Medulla oblongata (tissue), 1 donor: Measurements from ENCODE around the gene HUNK.

Source experiments
- DNase-seq: peaks from one replicate; pipeline ENCODE4 v3.0.0-alpha.2; 2015; ENCODE audit errors: extremely low spot score

Gene HUNK

DNA sequence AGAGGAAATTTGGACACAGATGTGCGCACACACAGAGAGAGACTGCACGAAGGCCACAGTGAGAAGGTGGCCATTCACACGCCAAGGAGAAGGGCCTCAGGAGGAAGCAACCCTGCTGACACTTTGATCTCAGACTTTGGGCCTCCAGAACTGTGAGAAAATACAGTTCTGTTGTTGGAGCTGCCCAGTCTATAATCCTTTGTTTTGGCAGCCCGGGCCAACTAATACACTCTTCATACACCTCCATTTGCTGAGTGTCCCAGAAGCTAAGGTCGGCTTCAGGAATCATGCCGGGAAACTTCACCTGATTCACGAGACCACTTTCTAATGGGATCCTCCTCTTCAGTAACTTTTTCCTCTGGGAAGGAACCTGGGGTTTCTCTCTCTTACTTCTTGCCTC is 23.2 kb downstream of the HUNK start:
- DNase-seq, result no peak

DNA sequence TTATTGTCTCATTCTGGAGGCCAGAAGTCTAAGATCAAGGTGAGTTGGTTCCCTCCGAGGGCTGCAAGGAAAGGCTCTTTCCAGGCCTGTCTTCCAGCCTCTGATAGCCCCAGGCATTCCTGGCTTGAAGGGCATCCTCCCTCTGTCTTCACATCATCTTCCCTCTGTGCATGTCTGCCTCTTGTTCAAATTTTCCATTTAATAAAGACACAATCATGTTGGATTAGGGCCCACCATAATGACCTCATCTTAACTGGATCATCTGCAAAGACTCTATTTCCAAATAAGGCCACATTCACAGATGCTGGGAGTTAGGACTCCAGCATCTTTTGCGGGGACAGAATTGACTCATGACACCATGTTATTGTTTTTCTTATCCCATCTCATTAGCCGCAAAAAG is 24.5 kb downstream of the HUNK start:
- no peak for DNase-seq

DNA sequence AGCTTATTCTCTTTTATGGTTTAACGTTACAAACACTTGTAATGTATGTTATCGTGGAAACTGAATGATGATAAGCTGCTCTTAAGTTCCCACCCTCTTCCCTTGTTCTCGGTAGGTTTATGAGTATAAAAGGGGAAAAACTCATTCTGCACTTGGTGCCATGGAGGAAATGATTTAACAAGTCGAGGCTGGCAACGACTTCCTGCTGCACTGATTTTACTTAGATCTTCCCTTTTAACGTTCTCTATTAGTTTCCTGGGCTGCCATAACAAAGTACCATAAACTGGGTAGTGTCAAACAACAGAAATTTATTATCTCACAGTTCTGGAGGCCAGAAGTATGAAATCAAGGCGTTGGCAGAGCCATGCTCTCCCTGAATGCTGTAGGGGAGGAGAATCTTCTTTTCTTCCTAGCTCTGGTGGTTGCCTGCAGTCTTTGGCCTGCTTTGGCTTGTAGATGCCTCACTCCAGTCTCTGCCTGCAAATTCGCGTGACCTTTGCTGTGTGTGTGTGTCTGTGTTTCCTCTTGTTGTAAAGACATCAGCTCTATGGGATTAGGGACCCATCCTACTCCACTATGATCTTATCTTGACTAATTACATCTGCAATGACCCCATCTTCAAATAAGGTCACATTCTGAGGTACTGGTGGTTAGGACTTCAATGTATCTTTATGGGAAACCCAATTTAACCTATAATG is 26.3 kb downstream of the HUNK start:
- no peak for DNase-seq

DNA sequence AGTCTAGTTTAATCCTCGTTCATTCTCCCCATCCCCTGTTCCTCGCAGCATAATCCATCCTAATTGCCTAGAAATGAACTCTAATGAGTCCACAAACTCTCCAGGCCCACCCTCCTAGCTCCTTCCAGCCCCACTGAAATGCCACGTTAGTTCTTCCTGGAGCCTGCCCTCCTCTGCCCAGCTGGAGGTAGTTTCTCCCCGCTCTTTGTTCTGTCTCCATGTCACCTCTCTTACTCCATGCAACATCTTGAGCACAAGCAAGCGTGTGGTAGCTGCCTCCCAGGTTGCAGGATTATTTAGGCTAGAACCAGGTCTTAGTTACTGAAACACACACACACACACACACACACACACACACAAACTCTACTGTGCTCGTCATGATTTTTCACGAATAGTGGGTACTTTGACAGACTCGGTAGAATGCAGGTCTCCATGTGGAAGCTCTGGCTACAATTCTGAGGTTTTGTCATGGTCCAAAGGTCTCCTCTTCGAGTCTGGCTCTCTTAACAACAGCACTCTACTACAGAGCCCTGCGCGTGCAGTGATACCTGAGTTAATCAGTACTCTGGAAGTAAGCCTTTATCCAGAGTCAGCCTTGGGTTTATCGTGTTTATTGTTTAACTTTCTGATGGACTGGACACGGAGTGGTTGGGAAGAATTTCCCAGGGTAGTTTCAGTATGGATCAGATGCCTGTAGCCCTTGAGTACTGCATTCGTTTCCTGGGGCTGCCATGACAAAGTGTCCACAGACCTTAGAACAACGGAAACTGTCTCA is 27.5 kb downstream of the HUNK start:
- no peak for DNase-seq

DNA sequence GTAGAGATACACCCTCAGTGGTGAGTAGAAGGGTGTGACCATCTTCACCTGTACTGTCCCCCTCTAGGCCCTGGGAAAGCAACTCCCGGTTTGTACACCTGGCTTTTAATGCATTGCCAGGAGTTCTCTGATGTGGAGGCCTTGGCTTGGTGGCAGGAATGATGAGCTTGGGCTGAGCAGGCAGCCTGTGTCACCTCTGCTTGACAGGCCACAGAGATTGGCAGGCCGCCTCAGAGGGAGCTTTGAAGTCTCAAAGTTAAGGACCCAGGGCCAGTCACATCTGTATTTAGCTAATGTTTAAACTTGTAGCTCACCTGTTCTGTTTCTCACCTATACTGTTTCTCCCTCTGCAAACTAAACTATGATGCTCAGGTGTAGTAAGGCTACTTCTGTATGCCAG is 28.5 kb downstream of the HUNK start:
- no peak for DNase-seq

DNA sequence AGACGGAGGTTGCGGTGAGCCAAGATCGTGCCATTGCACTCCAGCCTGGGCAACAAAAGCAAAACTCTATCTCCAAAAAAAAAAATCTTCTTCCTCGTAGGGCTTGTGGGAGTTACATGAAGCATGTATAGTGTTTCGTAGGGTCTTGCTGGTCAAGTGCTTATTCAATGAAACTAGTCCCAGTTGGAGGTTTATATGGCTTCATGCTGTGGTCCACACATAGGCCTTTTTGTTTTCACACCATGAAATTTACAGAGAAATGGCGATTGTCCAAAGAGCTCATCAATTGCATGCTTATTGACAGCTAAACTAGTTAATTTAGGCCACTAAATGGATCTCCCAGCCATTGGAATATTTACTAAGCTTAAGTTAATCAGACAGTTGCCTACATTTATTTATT is 29.6 kb downstream of the HUNK start:
- DNase-seq, result no peak

DNA sequence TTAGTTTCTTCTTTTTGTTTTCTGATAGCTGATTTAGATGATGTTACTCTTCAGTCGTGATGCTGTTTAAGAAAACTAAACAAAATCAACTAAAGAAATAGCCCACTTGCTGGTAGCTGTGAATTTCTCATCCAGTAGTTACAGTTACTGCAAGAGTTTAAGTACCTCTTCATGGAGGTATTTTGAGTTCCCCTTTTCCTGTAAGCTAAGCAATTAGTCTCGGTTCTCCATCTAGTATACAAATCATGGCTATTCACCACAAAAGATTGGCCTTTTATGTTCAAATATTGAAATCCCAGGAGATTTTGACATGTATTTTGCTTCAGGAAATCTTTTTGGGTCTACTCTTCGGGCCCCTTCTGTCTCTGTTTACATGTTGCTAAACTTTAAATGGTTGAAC is 31.1 kb downstream of the HUNK start:
- DNase-seq, result no peak

DNA sequence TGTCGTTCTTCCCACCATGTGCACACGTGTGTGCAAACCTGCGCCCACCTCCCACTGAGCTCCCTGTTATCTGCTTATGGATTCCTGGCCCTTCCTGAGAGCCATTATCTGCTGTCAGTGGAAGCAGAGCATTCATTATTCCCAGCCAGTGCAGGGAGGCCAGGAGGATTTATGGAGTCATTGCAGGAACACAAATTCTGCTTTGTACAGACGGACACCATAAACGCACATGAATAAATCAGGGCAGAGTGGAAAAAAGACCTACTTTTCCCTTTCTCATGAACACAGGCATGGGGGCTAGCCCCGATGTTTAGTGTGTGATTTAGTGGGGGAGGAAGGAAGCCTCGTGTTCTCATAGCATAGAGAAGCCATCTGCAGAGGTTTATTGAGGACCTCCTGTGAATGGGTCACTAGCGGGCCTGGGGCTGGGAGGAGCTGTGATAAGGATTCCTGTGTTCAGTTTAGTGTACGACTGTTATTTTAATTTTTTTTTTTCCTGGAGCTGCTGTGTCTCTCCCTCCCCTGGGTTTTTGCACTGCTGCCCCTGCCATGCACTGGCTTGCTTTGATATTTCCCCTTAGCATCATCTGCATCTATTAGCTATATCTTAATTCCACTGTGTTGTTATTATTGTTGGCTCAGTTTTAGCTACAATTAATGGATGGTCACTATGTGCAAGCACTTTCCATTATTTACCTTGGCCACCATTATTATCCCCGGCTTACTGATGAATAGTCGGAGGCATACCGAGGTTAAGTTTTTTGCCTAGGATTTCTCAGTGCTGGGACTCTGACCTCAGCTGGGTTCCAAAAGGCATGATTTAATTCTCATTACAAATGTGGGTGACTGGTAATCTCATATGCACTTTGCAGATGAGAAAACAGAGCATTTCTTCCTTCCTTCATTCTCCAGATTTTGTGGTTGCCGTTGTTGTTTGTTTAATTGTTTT is 33.0 kb downstream of the HUNK start:
- DNase-seq, result no peak

DNA sequence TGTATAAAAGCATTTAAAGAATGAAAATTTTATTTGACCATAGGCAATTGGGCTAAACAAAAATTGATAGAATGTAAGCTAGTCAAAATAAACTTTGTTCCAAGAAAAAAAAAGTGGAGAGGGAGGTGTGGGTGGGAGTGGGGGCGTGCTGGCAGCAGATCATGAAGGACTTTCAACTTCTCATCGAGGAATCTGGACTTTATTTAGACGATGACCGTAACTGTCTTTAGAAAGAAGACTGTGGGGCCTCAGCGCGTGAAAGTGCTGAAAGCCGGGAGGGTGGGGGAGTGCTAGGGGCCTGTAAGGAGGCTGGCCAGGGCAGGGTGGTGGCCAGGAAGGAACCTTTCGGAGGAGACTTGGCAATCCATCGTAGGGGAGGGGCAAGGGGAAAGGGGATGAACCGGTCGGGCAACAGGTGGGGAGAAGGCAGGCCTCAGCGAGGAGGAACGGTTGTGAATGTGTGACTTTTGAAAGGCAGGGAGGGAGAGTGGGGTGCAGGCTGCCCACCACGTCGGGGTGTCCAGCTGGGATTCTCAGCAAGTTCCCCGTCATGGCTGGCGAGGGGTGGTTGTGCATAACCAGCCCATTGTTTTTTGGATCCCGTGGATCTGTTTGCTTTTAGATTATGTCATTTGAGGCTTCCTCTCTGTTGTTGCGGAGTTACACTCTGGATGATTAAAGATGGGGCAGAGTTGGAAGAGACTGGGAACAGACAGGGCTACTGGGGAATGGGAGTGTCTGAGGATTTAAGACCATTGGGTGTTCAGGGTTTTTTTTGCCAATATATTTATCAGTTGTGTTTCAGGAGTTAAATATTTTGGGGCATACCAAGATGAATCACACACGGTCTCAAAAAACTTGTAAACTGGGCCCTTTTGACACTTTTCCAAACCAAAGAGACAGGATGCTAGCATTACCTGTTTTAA is 35.5 kb downstream of the HUNK start:
- no peak for DNase-seq

DNA sequence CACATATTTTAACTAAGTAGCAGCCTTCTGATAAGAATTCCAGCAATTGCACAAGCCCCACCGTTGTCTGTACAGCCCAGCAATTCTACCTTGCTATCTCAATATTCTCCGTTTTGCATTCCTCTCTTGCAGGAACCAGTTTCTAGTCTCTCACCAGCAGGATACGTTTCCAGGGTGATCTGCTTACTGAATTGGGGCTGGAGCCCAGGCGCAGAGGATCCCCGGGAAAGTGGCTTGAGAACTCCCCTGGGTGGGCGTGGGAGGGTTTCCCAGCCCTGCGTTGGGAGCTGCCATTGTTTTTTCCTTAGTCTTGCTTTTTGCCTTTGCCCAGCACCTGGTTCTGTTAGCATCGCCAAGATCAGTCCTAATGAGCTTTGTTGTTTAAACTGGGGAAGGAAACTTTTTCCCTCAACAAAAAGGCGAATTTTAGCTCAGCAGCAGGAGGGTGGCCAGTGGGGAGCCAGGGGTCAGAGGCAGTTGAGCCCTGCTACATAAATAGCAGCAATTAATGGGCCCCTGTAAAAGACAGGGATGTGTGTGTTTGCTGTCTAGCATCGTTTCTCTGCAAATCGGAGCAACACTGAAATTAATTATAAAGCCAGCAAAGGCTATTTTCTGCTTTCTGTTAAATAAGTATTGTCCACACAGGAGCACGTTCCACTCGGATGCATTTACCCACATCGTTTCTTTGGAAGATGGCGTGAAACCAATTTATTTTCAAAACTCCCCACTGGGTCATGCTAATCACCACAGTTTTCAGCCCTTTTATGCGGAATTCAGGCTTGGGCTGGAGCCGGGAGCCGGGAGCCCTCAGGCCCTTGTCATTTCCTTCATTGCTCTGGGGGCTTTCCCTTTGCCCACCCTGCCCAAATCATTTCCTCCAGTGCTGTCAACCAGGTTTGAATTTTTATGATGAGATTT is 36.6 kb downstream of the HUNK start:
- DNase-seq, result no peak

DNA sequence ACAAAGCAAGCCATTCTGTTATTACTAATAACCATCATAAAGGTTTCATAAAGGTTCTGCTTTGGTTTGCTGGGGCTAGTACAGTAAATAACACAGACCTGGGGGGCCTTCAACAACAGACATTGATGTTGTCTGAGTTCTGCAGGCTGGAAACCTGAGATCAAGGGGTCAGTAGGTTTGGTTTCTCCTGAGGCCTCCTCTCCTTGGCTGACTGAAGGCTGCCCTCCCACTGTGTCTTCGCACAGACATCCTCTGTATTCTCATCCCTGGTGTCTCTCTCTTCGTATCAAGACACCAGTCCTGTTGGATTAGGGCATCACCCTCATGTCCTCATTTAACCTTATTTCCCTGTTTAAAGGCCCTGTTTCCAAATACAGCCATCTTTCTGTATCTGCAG is 37.3 kb downstream of the HUNK start:
- DNase-seq, result no peak

DNA sequence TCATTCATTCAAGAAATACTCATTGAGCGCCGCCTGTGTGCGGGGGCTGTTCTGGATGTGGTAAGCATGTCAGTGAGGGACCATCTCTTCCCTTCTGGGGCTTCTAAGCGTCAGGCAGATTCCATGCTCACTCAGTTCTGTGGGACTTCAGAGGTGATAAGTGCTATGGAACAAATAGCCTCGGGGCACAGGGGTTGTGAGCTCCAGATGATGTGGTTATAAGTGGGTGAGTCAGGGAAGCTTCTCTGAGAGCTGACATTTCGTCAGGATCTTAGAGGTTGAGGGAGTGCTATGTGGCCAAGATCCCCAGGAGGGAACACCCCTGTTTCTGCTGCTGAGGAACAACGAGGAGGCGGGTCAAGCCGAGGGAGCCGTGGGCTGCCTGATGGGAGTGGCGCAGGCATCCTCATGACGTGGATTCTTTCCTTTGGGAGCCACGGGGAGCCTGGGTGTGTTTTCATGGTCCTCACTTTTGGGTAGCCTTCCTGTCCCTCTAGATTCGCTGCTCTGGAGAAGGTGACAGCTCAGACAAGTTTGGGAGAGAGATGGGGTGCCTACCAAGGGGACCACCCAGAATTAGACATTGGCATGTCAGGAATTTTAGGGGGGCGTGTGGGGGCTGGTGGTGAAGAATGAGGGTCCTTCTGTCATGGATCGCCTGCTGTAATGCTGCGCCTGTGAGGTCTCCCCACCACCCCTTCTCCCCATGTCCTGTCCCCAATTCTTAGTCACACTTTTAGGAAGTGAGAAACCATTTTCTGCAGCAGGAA is 38.5 kb downstream of the HUNK start:
- DNase-seq, result no peak

DNA sequence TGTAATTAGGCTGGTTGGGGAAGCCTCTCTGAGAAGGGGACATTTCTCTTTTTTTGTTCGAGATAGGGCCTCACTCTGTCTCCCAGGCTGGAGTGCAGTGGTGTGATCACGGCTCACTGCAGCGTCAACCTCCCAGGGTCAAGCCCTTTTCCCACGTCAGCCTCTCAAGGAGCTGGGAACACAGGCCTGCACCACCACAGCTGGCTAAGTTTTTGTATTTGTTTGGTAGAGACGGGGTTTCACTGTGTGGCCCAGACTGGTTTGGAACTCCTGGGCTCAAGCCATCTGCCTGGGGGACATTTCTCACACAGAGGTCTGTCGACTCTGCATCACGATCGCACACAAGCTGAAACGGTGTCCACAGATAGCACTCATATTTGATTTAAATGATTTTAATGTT is 39.7 kb downstream of the HUNK start:
- DNase-seq, result no peak

DNA sequence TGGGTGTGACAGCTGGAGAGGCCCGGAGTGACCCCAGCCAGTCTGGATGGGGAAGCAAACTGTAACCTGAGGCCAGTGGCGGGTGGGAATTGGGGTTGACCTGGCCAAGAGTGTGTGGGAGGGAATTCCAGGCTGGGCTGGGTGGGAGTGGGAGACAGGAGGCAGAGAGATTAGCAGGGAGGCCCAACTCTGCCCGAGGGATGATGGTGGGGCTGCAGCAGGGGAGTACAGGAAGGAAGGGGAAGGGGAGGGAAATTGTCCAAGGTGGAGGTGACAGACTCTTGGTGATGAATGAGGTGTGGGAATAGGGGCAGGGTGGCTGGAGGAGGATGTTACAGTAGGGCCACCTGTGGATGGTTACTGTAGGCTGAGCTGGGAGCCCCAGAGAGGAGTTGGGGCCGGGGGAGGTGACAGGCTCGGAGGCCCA is 40.4 kb downstream of the HUNK start:
- no peak for DNase-seq

DNA sequence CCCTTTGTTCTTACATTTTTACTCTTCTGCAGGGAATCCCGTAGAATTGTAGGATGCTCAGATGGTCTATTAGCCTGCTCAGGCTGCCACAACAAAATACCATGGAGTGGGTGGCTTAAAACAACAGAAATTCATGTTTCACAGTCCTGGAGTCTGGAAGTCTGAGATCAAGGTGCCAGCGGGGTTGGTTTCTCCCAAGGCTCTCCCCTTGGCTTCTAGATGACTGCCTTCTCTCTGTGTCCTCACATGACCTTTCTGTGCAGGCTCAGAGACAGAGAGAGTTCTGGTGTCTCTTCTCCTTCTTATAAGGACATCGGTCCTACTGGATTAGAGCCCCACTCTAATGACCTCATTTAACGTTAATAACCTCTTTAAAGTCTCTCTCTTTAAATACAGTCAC is 41.7 kb downstream of the HUNK start:
- no peak for DNase-seq

DNA sequence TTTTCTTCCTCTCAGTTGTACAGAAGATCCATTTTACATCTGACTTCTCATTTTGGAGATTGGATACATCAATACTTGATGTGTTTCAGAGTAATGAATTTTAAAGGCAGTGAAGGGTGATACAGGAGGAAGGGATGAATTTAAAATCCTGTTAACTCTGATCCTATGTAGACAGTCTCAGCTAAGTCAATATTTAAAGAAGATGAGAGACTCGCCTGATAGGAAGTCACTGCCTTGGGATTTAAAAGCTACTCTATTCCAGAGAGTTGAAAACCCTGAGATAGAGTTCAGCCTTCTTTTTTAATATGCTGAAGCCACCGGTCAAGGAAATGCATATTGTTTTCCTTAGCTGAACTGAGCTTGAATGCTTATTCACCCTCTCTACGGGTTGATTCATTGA is 42.7 kb downstream of the HUNK start:
- no peak for DNase-seq

DNA sequence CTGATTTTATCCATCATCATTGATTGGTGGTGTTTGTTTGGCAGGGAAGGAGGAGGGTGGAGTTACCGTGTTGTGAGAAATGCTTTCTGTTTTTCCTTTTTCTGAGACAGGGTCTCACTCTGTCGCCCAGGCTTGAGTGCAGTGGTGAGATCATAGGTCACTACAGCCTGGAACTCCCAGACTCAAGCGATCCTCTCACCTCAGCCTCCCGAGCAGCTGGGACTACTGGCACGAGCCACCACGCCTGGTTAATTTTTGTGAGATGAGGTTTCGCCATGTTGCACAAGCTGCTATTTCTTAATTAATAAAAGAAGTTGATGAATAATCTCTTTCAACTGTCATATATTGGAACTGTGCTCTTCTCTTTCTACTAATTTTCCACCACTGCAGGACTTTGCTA is 44.3 kb downstream of the HUNK start:
- no peak for DNase-seq

DNA sequence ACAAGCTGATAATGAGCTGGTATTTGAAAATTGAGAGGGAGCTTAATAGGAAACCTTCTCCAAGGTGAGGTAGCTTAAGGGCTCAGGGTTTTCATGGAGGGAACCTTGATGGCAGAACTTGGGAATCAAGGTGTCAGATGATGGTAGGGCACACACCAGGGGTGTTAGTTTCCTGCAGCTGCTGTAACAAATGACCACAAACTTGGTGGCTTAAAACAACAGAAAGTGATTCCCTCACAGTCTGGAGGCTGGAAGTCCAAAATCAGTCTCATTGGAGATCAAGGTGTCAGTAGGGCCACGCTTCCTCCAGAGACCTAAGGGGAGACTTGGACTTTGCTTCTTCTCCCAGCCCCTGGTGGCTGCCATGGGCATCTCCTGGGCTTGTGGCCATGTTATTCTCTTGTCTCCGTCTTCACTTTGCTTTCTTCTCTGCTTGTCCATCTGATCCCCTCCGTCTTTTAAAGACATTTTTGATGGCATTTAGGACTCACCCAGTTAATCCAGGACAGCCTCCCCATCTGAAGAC is 45.5 kb downstream of the HUNK start:
- no peak for DNase-seq

DNA sequence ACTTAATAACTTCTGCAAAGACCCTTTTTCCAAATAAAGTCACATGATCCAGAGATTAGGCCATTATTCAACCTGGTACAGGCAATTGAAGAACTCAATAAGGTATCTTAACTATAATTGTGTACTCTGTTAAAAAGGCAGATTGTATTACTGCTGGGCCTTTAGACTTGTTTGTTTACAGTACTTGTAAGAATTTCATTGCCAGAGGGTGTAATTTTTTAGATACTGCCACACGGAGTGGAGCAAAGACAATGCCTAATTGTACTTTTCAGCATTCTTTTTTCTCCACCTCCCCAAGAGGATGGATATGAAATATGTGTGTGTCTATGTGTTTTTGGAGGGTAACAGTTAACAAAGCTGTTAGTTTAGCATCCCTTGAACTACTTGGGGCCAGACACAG is 47.5 kb downstream of the HUNK start:
- no peak for DNase-seq
